IPS DF 4.7 (cell line): ENCODE data around the gene HGFAC.

Experiments used
- DNase-seq: peaks from one replicate; pipeline ENCODE4 v3.0.0-alpha.2; 2013; ENCODE audit warnings: low spot score; ENCODE audit errors: extremely low read depth

HGFAC gene

DNA sequence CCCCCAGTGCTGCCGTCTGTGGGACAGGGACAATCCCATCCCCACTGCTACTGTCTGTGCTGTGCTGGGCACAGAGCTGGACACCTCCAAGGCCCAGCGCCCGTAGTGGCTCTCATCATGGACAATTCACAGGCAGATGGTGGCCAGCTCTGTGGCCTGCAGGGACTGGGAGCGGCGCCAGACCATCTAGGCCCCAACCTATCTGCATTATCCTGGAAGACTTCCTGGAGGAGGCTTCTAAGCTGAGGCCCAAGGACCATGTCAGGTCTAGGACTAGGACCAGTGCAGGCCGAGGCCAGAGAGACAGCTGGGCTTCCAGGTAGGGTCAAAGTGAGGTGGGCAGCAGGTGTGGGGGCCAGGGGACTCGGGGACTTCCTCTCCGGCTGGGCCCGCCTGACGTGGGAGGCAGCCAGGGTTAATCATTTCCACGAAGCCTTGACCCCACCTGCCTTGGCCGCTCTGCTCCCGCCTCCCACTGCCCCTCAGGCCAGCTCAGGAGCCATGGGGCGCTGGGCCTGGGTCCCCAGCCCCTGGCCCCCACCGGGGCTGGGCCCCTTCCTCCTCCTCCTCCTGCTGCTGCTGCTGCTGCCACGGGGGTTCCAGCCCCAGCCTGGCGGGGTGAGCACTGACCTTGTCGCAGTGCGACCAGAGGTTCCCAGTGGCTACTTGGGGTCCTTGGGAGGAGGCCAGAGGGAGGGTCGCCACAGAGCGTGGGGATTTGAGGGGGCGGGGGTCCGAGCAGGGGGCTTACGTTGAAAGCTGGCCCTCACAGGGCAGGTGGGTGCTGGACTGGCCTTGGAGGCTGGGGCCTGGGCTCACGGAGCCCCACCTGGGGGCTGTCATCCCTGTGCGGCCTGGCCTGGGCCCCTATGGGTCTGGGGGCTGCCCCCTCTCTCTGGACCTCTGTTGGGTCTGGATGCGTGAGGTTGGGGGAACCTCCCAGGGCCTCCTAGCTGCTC lies at the start of gene HGFAC:
Gene HGFAC (plus strand): TSS at position 468 of the 959 bp plus-strand sequence. CDS start 34 bp downstream, at position 502.
- DNase-seq: no peak

DNA sequence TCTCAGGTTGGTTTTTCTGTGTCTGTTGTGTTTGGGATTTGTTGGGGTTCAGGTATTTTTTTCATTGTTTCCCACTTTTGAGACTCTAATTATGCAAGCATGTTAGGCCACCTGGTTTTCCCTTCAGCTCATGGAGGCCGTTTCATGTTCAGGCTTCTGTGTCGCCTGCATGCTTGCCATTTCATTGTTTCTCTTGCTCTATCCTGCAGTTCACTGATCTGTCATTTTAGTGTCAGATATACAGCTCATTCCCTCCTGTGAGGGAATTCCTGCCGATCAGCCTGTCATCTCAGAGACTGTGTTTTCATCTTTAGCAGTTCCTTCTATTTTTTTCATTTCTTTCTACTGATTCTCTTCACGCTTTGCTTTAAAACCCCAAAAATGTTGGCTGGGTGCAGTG lies 49.4 kb upstream of the HGFAC start:
- no peak for DNase-seq

DNA sequence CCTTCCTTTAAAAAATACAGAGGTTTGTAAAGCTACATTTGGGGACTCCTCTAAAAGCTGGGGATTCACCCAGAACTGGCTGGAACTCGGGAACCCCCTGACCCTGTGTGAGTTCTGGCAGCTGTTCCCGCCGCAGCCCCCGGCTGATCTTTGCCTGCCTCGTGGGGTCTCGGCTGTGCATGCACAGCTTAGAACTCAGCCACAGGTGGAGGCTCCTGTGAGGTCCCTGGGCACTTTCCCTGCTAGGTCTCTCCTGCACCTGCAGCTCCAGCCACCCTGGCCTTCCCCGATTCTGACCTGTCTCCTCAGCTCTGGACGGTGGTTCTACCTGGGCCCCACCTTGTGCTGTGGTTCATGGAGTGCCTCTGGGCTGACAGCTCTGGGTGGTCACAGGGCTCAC lies 48.6 kb upstream of the HGFAC start:
- no peak for DNase-seq

DNA sequence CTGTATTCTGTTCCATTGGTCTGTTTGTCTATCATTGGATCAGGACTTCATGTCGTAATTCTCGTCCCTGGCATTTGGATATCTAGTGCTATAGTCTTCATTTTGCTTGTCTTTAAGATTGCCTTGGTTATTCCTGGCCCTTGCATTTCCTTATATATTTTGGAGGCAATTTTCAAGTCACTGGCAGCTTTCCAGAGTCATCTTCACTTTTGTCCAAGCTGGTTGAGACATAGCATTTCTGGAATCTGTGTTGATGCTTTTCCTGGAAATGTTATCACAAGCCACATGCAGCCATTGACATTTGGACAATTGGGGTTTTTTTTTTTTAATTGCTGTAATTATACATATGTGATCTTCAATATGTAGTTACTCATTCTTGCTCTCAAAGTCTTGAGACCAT lies 45.2 kb upstream of the HGFAC start:
- DNase-seq: no peak

- no peak for DNase-seq
These were observed 44.6 kb upstream of the HGFAC start for GRCh38 chr4:3397128-3397527.

GRCh38 chr4:3399277-3400194 lies 42.2 kb upstream of the HGFAC start:
- DNase-seq: no peak

- no peak for DNase-seq
These were observed 40.2 kb upstream of the HGFAC start for GRCh38 chr4:3401436-3402171.

DNA sequence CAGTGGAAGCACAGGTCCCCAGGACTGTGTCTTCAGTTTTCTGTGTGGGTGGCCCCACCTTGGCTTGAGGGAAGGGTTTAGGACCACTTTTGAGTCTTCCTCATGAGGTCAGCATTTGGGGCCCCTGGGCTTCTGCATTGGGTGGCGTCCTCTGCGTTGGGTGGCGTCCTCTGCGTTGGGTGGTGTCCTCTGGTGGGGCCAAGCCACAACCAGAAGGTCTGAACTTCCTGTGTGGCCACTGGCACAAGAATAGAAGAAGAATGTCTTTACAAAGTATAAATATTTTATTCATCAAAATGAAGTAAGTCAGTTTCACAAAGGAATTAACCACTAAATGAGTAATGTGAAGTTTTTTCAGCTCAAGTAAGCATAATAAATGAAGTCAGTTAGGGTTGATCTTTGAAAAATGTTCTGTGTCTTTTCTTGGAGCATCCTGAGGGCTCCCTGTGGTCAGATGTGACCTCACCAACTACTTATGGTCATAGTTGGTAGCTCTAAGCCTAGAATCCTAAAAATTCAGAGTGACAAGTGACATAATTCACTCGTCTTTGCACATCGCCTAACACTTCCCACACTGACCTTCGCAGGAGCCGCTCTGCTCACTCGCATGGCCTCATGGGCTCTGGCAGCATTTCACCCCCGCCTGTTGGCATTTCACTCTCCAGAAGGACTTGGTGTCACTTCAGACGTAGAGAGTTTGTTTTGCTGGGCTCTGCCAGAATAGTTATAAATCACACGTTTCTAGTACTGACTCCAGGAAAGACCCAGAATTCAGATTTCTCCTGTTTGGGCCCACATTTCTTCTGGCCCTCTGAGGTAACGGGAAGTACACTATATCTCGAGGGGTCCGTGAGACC lies 39.0 kb upstream of the HGFAC start:
- no peak for DNase-seq

- no peak for DNase-seq
These were observed 38.3 kb upstream of the HGFAC start for GRCh38 chr4:3403348-3403906.

- no peak for DNase-seq
These were observed 37.2 kb upstream of the HGFAC start for GRCh38 chr4:3404546-3404945.

- DNase-seq: no peak
These were observed 36.6 kb upstream of the HGFAC start for GRCh38 chr4:3405176-3405575.

- no peak for DNase-seq
These were observed 35.7 kb upstream of the HGFAC start for GRCh38 chr4:3406021-3406420.

GRCh38 chr4:3406431-3406830 lies 35.3 kb upstream of the HGFAC start:
- no peak for DNase-seq

DNA sequence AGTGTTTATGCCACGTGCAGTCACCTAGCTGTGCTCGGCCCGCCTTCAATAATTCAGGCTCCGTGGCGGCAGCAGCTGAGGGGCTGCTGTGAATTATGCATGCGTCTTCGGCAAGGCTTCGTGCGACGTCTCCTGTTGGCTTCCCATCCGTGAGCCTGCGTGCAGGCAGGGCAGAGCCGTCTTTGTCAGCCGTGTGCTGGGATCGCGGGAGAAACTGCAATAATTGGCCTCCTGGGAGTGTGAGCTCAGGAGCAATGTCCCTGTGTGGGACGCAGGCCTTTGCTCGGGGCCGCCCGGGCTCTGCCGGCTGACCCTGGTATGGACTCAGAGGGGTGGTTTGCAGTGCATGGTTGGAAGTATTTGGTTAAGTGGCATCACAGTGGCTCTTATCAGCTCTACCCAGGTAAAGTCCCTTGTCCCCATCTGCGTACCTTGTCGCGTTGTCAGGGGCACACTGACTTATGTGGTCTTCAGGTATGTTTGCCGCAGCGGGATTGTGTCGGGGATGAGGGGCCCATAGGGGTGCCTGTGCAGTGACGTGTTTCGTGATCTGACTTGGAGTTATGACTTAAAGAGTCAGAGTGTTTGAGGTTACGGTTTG lies 34.5 kb upstream of the HGFAC start:
- no peak for DNase-seq

- no peak for DNase-seq
These were observed 33.6 kb upstream of the HGFAC start for GRCh38 chr4:3407930-3408792.

GRCh38 chr4:3408793-3409330 lies 32.9 kb upstream of the HGFAC start:
- DNase-seq: no peak

- DNase-seq: no peak
These were observed 32.1 kb upstream of the HGFAC start for GRCh38 chr4:3409571-3410091.

- no peak for DNase-seq
These were observed 31.2 kb upstream of the HGFAC start for GRCh38 chr4:3410401-3411135.
